Measurements from ENCODE around the gene TOR1B. TPM values are rescaled to one million over a fixed set of nuclear protein-coding genes. Genes with fewer than 3 reads are reported as not detected.

TOR1B gene
- total RNA-seq, 1 donor from 2014 or later = 8.7 TPM

DNA sequence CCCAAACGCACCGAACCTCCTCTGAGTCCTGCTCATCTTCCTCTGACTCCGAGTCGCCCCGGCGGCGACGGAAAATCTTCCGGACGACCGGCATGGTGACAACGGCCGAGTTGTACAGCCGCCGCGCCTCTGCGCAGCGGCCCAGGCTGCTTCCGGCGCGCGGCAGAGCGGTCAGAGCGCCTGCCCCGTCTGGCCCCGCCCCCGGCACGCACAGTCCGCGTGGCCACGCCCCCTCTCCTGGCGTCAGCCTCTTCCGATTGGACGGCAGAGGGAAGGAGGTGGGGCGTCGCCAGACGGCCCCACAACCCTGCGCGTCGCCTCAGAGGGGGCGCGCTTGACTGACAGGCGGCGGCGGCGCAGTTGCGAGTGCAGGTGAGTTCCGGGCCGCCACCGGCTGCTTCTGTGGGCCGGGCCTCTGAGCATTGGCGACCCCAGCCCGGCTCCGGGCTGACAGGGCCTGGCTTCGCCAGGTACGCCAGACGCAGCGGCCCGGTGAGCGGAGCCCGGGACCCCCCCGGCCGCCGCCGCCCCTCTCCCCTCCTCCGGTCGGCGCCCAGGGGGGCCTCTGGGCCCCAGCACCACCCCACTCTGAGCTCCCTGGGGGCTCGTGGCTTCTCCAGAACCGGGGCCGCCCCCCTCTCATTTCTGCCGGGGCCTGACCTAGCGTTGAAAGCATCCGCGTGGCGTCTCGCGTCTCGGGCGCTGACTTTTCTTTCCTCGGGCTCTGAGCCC, 32.3 kb downstream of the TOR1B start, which contains the start of the genes C9orf78 and USP20:
Gene C9orf78, minus strand, starts transcription at position 148 of the 732 bp plus-strand sequence. Its CDS starts 54 bp downstream, at position 94.
Gene USP20, plus strand, starts transcription at position 331 of the 732 bp plus-strand sequence. CDS start 17,098 bp downstream, outside the sequence.
- peak; percentile 100 for ATAC-seq
- intact Hi-C loops (cut with micrococcal nuclease) = no loop called here
- DNase-seq = peak; percentile 99

DNA sequence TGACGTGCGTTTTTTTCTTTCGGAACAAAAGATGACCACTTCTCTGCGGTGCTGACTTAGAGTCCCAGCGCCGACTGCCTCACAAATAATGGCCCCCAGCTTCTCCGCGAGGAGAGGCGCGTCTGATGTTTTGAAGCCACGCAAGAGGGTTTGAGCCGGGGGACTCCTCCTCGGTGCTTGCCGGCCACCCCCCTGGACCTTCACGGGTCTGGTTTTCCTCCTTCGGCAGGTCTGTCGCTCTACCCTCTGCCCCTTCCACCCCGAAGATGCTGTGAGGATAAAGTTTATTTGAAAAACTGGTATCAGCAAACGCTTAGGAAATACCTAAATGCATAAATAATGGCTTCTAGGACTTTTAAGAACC, 32.9 kb downstream of the TOR1B start:
- intact Hi-C loops (cut with micrococcal nuclease) = no loop called here
- ATAC-seq (no peak), DNase-seq (no peak)

DNA sequence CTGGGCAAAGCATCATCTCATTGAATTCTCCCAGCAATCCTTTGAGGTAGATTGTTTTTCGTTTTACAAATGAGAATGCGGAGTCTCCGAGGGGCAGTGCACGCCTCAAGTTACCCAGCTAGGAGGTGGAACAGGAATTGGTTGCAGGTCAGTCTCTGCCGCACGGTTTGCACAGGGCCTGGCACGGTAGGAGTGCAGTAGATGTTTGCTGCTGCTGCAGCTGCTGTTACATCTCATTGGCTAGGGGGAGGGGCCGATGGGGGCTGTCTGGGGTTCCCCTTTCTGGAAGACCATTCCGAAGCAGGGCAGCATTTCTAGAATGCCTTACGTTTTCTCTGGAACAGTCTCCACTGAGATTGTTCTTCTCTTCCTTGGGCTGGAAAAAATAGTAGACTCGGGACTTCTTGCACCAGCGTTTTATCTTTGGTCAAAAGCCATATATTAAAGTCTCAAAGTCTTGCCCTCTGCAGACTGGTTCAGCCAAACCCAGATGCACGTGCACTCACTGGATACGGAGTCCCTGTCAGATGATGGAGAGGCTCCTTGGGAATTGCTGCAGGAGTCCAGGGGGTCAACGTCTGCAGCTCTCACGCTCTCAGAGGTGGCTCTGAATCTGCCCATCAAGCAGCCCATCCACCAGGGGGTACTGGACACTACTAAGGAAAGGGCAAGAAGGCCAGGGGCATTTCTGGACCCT, 33.5 kb downstream of the TOR1B start:
- intact Hi-C loops (cut with micrococcal nuclease) = no loop called here
- DNase-seq = no peak
- no peak for ATAC-seq

GRCh38 chr9:129838707-129839259, 35.8 kb downstream of the TOR1B start:
- intact Hi-C loops (cut with micrococcal nuclease) = no loop called here
- ATAC-seq (no peak), DNase-seq (no peak)

DNA sequence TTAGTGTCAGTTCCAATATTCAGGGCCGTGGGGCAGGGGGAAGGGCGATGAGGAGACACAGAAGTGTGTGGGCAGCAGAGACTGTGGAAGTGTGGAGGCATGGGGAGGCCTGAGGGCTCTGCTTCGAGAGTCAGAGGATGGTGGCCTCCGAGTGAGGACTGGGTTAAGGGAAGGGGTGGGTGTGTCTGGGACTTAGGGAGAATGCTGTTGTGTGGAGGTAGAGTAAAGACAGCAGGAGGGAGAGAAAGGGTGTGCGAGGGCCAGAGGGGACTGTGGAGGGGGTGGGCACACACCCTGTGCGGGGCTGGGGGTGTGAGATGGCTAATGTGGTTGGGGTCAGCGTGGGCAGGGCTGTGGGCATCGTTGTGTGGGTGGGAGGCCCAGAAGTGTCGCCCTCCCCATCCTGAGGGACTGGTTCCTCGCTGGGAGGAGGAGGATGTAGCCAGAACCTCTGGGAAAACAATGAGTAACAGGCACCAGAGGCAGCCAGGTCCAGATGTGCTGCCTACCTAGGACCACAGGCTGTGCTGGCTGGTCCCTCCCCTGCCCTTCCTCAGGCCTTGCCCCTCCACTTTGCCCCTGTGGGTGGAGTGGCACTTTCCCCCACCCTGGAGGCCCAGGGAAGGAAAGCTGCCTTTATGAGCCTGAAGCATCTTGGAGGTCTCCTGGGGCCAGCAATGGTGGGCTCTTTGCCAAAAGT, 36.5 kb downstream of the TOR1B start:
- no peak for DNase-seq
- intact Hi-C loops (cut with micrococcal nuclease) = no loop called here
- no peak for ATAC-seq

GRCh38 chr9:129840034-129840433, 37.0 kb downstream of the TOR1B start:
- intact Hi-C loops (cut with micrococcal nuclease) = no loop called here
- DNase-seq (no peak), ATAC-seq (no peak)

DNA sequence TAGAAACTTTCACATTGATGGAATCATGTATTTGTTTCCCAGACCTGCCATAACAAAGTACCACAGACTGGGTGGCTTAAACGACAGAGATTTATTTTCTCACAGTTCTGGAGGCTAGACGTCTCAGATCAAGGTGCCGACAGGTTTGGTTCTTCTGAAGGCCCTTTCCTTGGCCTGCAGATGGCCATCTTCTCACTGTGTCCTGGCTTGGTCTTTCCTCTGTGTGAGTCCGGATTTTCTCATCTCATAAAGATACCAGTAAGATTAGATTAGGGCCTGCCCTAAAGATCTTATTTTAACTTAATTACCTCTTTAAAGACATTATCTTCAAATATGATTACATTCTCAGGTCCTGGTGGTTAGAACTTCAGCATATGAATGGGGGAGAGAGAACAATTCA, 38.1 kb downstream of the TOR1B start:
- DNase-seq = no peak
- ATAC-seq = no peak
- intact Hi-C loops (cut with micrococcal nuclease) = no loop called here

GRCh38 chr9:129845373-129845772, 42.4 kb downstream of the TOR1B start:
- intact Hi-C loops (cut with micrococcal nuclease) = no loop called here
- ATAC-seq = no peak
- DNase-seq = no peak

DNA sequence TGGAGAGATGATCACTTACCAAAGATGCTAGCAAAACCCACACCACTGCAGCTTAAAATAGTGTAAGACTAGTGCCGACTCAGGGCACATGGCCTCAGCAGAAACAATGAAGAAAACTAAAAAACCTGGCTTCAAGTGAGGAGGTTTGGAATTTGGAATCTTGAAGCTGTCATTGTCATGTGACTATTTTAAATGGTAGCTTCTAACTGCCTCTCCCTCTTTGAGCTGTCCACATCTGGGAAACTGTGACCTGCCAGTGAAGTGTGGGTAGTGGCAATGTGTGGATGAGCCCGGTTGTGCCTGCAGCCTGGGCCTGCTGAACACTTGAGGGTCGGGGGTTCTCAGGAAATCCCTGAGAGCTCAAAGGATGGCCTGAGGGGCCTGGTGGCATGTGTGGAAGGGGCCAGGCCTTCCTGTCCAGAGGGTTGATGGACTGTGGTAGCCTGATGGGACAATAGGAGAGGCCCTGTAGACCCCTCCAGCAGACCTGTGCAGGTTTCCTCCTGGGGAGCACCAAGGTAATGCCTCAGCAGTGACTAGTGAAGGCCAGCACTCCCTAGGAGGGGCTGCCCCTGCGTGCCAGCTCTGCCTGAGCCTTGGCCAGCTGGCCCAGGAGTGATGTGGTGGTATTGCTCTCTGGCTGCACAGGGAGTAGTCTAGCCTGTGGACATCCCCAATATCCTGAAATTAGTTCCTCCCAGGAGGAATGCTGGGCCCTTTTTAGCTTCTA, 45.9 kb downstream of the TOR1B start:
- no peak for DNase-seq
- intact Hi-C loops (cut with micrococcal nuclease) = no loop called here
- no peak for ATAC-seq

DNA sequence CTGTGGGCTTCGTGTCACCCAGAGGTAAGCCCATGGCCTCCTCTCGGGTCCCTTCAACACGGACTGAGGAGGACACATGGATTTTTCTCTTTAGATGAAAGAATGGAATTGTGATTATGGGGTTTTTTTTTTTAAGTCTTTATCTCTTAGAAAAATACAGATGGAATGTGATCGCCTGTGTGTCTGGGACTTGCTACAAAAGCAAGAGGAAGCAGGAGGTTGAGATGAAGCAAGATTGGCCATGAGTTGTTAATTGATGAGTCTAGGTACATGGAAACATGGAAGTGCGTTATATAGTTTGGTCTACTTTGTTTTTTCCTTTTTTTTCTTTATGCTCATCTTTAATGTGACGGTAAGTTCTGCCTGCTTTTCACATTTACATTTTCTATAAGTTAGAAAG, 46.9 kb downstream of the TOR1B start:
- DNase-seq (no peak), ATAC-seq (no peak)
- intact Hi-C loops (cut with micrococcal nuclease) = no loop called here

DNA sequence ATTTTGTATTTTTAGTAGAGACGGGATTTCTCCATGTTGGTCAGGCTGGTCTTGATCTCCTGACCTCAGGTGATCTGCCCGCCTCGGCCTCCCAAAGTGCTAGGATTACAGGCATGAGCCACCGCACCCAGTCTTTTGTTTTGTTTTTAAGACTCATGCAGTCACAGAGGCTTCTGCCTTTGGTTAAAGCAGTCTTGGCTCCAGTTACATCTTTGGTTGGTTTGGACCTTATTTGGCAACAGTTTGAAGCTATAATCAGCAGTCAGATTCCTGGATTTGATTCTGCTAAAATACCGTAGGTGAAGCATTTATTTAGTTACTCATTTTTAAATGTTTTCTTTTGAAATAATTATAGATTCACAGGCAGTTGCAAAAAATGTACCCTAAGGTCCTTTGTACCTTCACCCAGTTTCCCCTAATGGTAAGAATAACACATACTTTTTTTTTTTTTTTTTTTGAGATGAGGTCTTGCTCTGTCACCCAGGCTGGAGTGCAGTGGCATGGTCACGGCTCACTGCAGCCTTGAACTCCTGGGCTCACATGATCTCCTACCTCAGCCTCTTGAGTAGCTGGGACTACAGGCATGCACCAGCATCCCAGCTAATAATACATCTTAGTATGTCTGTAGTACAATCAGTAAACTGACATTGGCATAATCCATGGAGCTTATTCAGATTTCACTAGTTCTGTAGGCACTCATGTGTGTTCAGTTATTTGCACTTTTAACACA, 48.0 kb downstream of the TOR1B start:
- intact Hi-C loops (cut with micrococcal nuclease) = no loop called here
- DNase-seq (no peak), ATAC-seq (no peak)

DNA sequence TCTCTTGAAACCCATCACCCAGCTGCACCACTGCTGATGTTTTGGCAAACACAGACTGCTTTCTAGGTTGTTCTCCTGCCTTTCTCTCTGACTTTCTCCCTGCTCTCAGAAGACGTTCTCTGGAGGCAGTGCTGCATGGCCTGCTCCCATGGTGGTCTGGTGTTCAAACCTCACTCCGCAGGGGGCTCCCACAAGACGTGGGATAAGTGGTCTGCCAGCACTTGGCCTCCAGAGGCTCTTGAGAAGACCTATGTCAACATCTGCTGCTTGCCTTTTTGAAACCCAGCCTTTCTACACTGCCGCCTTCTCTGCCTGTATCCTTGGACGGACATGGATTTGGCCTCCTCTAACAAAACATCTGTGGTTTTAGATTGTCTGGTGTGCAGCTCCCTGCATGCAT, 48.8 kb downstream of the TOR1B start:
- DNase-seq (no peak), ATAC-seq (no peak)
- intact Hi-C loops (cut with micrococcal nuclease) = no loop called here

DNA sequence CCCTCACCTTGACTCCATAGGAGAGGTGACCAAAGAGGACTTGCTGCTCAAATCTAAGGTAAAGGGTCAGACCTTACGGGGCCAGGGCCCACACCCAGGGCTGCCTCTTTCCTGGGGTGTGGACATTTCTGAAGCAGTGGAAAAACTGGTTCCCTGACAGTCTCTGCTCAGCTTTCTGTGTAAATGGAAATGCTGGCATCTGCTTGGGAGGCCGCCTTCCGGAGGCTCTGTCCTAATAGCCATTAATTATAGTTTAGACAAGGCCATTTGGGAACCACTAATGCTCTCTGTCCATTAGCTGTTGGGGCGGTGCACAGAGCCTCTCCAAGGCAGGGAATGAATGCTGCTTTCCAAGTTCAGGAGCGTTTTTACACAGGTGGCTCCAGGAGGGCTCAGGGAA, 49.6 kb downstream of the TOR1B start:
- DNase-seq (no peak), ATAC-seq (no peak)
- intact Hi-C loops (cut with micrococcal nuclease) = no loop called here

DNA sequence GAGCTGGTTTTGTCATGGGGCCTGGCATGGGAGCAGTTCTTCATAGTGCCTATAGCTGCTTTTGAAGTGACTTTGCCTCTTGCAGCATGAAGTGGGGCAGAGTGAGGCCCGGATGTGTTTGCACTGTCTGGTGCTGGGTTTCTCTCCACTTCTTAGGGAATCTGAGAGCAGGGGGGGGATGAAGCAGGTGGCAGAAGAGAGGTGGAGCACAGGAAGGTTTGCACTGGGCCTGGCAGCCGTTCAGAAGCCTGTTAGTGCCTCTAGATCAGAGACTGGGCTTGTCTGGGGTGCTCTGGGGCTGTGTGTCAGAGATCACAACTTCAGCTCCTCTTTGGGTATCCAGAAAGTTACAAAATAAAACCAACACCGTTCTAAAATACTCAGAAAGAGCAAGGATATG, 50.6 kb downstream of the TOR1B start:
- no peak for ATAC-seq
- intact Hi-C loops (cut with micrococcal nuclease) = no loop called here
- no peak for DNase-seq

DNA sequence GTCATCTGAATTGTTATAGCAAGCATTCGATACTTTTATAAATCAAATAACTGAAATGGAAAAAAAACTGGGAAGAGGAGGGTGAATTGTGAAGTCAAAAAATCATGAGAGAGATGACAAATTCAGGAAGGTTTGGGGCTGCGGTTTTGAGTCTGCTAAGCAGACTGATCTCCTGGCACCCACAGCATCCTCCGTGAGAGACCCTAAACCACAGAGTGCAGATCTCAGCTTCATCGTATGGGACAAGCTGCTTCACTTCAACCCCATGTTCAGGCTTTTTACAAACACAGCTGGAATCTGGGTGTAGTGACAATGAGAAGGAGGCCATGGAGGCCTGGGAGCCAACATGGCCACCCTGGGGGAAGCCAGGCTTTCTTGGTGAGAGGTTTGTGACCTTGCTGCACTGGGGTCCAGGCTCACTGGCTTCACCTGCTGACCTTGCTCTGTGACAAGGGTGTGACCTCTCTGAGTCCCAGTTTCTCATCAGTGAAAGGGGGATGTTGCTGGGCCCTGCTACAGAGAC, 51.7 kb downstream of the TOR1B start:
- no peak for DNase-seq
- intact Hi-C loops (cut with micrococcal nuclease) = no loop called here
- no peak for ATAC-seq

- DNase-seq (no peak), ATAC-seq (no peak)
- intact Hi-C loops (cut with micrococcal nuclease) = no loop called here
These were observed 54.2 kb downstream of the TOR1B start for GRCh38 chr9:129857207-129857606.

DNA sequence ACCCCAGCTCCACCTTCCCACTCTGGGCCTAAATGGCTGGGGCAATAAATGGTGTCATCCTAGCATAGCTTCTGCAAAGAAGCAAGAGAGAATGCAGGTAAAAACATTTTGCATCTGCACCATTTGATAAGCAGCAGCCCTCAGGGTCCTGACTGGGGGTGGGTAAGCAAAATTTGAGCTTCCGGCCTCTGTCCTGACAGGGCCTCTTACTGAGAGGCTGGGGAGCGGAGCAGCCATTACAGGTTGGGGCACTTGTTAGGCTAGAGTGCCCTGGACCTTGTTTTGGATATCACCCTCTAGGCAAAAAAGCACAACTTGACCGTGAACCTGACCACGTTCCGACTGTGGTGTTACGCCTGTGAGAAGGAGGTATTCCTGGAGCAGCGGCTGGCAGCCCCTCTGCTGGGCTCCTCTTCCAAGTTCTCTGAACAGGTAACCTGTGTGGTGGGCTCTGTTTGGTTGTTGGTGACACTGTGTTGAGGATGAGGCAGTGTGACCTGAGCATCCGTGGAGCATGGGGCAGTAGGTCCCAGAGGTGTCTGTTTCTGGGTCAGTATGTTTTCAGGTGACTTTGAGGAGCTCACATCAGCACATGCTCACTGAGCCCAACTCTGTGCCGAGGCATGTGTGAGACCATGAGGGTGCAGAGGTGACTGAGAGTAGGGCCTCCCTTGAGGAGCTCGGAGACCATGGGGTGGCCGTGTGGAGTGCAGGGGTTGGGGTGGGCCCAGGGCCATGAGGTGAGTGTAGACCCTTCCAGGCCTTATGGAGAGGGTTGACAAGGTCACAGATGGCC, 55.4 kb downstream of the TOR1B start:
- no peak for DNase-seq
- intact Hi-C loops (cut with micrococcal nuclease) = no loop called here
- no peak for ATAC-seq
